Loucy (cell line): Measurements from ENCODE around the gene ZSCAN32.

Experiments
- CTCF ChIP-seq: fragments of 200-600 bp; sonication (generic); conservative IDR thresholded peaks from 2 replicates; pipeline ENCODE4 v1.5.1; 2014; ENCODE audit warnings: mild to moderate bottlenecking, antibody characterized with exemption, low read length
- EZH2phosphoT487 ChIP-seq: fragments of 200-600 bp; IDR thresholded peaks from 2 replicates; pipeline ENCODE4 v1.6.1; 2018; ENCODE audit warnings: antibody characterized with exemption, mild to moderate bottlenecking, moderate library complexity, borderline replicate concordance

GRCh38 chr16:3444032-3444388 is 43.2 kb upstream of the ZSCAN32 start:
- no peak for TF ChIP-seq CTCF
- no peak for TF ChIP-seq EZH2phosphoT487
